K562 (cell line): Measurements from ENCODE around the gene C11orf65. TPM values are rescaled to one million over a fixed set of nuclear protein-coding genes. Genes with fewer than 3 reads are reported as not detected.

ENCODE experiments used
- ATAC-seq: fragments of 200-7000 bp; cut with Tn5 transposase; 3 replicates; pipeline ENCODE4 v1.9.1; 2020; ENCODE audit warnings: moderate library complexity
- BruUV-seq: library from RNA; stranded (reverse); fragments of 400-500 nt; replicated peaks from 2 replicates; lab custom pipeline; 2021; lab: Mats Ljungman, UMichigan
- CTCF ChIA-PET: fragments of 300-600 bp; formaldehyde crosslinking; extraction: SDS; loops from one replicate; lab custom pipeline; 2021; ENCODE audit warnings: low intra/inter-chr PET ratio; lab: Yijun Ruan, JAX
- POLR2A ChIA-PET: fragments of 300-600, 350-650 bp; sonication (Branson Sonifier 250); formaldehyde crosslinking; extraction: SDS; loops from one replicate; lab custom pipeline; 2021; ENCODE audit warnings: antibody characterized with exemption, inconsistent platforms; lab: Yijun Ruan, JAX
- DNase-seq, 4 experiments: peaks; one replicate each; pipeline versions ENCODE4 v3.0.0 to v3.0.0-alpha.2; 2011 to 2018; ENCODE audit warnings: low spot score in 3 of 4, mixed read lengths in 3 of 4; ENCODE audit errors: extremely low read depth in 1 of 4
- FAIRE-seq: peaks from 2 replicates; lab custom pipeline; 2011; peaks lifted over from hg19 to GRCh38; lab: Jason Lieb, UNC
- H2AFZ ChIP-seq: 2 replicates; pipeline ENCODE4 v1.6.0; 2011; ENCODE audit warnings: low read depth, low read length, control low read depth, inconsistent platforms
- H3K27ac ChIP-seq: fragments of 200-600 bp; 3 replicates; pipeline ENCODE4 v1.8.0; 2011; ENCODE audit warnings: low read depth, mild to moderate bottlenecking, control low read depth, inconsistent platforms, low read length, moderate library complexity, mixed read lengths; ENCODE audit errors: extremely low read depth
- H3K27me3 ChIP-seq, 2 experiments: fragments of 300-600 bp in 1 of 2; 2 replicates in 1 of 2; 3 replicates in 1 of 2; pipeline versions ENCODE4 v1.6.0 to v1.8.0; 2011; ENCODE audit warnings: inconsistent platforms in 2 of 2, low read length in 2 of 2, mild to moderate bottlenecking in 1 of 2, mixed read lengths in 1 of 2, moderate library complexity in 1 of 2; ENCODE audit not compliant: control insufficient read depth in 2 of 2, insufficient read depth in 2 of 2
- H3K36me3 ChIP-seq: fragments of 300-600 bp; 3 replicates; pipeline ENCODE4 v1.8.0; 2011; ENCODE audit warnings: mild to moderate bottlenecking, low read length, inconsistent platforms; ENCODE audit not compliant: control insufficient read depth, insufficient read depth
- H3K4me1 ChIP-seq, 2 experiments: fragments of 200-600 bp in 1 of 2; replicated peaks in 1 of 2; 2 replicates in 1 of 2; 3 replicates in 1 of 2; pipeline versions ENCODE4 v1.5.1 to v1.8.0; 2011; ENCODE audit warnings: inconsistent platforms in 2 of 2, low read length in 2 of 2, mild to moderate bottlenecking in 1 of 2, mixed read lengths in 1 of 2, moderate library complexity in 1 of 2; ENCODE audit not compliant: control insufficient read depth in 2 of 2, insufficient read depth in 2 of 2
- H3K4me2 ChIP-seq: 2 replicates; pipeline ENCODE4 v1.6.1; 2011; ENCODE audit warnings: low read length, control low read depth, inconsistent platforms, mixed read lengths; ENCODE audit not compliant: insufficient read depth
- H3K4me3 ChIP-seq: fragments of 200-600 bp; sonication (generic), shearing (Covaris generic); 2 replicates; pipeline ENCODE4 v1.5.1; 2016; ENCODE audit warnings: control low read depth, inconsistent platforms
- H3K79me2 ChIP-seq: fragments of 200-600 bp; 3 replicates; pipeline ENCODE4 v1.8.0; 2011; ENCODE audit warnings: low read length, inconsistent platforms; ENCODE audit not compliant: control insufficient read depth, insufficient read depth
- H3K9ac ChIP-seq, 2 experiments: 2 replicates each; pipeline versions ENCODE4 v1.6.0 to v1.6.1; 2011; ENCODE audit warnings: low read depth in 2 of 2, low read length in 2 of 2, control low read depth in 1 of 2, inconsistent platforms in 1 of 2, mild to moderate bottlenecking in 1 of 2, mixed read lengths in 1 of 2; ENCODE audit not compliant: insufficient read depth in 1 of 2
- H3K9me1 ChIP-seq: one replicate; pipeline ENCODE4 v1.6.0; 2011; ENCODE audit warnings: inconsistent platforms, mild to moderate bottlenecking, low read length, moderate library complexity; ENCODE audit not compliant: control insufficient read depth, insufficient read depth
- H3K9me3 ChIP-seq: replicated peaks from 2 replicates; pipeline ENCODE4 v1.5.1; 2011; ENCODE audit warnings: low read depth, low read length, inconsistent platforms; ENCODE audit not compliant: control insufficient read depth, insufficient read depth
- H4K20me1 ChIP-seq: replicated peaks from 2 replicates; pipeline ENCODE4 v1.6.1; 2011; ENCODE audit warnings: low read length, inconsistent platforms, mixed read lengths; ENCODE audit not compliant: control insufficient read depth, insufficient read depth
- CAMTA2 ChIP-seq: fragments of 250-450 bp; sonication (Bioruptor Pico); conservative IDR thresholded peaks from 2 replicates; pipeline ENCODE4 v1.5.1; 2022
- ELF2 ChIP-seq: fragments of 250-450 bp; sonication (Bioruptor Pico); IDR thresholded peaks from 2 replicates; pipeline ENCODE4 v1.5.0; 2021; ENCODE audit warnings: mild to moderate bottlenecking
- FOXA1 ChIP-seq: fragments of 450-650 bp; IDR thresholded peaks from 2 replicates; pipeline ENCODE4 v1.6.1; 2016; ENCODE audit warnings: mild to moderate bottlenecking, borderline replicate concordance
- GABPB1 ChIP-seq: sonication (generic); formaldehyde crosslinking; IDR thresholded peaks from 2 replicates; pipeline ENCODE4 v1.8.0; 2022; ENCODE audit warnings: mild to moderate bottlenecking, missing genetic modification reagents
- ILF3 ChIP-seq: fragments of 450-650 bp; IDR thresholded peaks from 2 replicates; pipeline ENCODE4 v1.6.1; 2018; ENCODE audit warnings: antibody characterized with exemption, mild to moderate bottlenecking, moderate library complexity, borderline replicate concordance
- KDM5B ChIP-seq: fragments of 200-600 bp; sonication (generic); IDR thresholded peaks from 2 replicates; pipeline ENCODE4 v1.6.1; 2012; ENCODE audit warnings: low read depth, mild to moderate bottlenecking, moderate library complexity, low read length, control low read depth, inconsistent platforms; ENCODE audit not compliant: insufficient replicate concordance
- KLF1 ChIP-seq: fragments of 450-650 bp; IDR thresholded peaks from 2 replicates; pipeline ENCODE4 v1.6.1; 2016; ENCODE audit warnings: missing genetic modification characterization, missing compliant biosample characterization
- NFYB ChIP-seq: IDR thresholded peaks from 2 replicates; pipeline ENCODE4 v1.6.1; 2011; ENCODE audit warnings: mild to moderate bottlenecking, moderate library complexity; ENCODE audit not compliant: insufficient read length; ENCODE audit errors: extremely low read depth
- NR2F6 ChIP-seq: fragments of 450-650 bp; formaldehyde crosslinking; IDR thresholded peaks from 2 replicates; pipeline ENCODE4 v1.4.0; 2020; ENCODE audit warnings: mild to moderate bottlenecking
- PHF20 ChIP-seq: fragments of 450-650 bp; IDR thresholded peaks from 2 replicates; pipeline ENCODE4 v1.6.1; 2018; ENCODE audit not compliant: partially characterized antibody
- RAD51 ChIP-seq: fragments of 450-650 bp; IDR thresholded peaks from 2 replicates; pipeline ENCODE4 v1.7.1; 2016; ENCODE audit warnings: low read depth, mild to moderate bottlenecking, borderline replicate concordance
- RBM14 ChIP-seq: fragments of 200-400 bp; formaldehyde crosslinking; IDR thresholded peaks from 2 replicates; pipeline ENCODE4 v1.6.1; 2018; ENCODE audit warnings: low read depth, mild to moderate bottlenecking, low read length, moderate library complexity, borderline replicate concordance; ENCODE audit not compliant: insufficient read depth
- RBM39 ChIP-seq: fragments of 200-400 bp; formaldehyde crosslinking; optimal IDR thresholded peaks from 2 replicates; pipeline ENCODE3; 2018; ENCODE audit warnings: low read depth, low read length
- SIRT6 ChIP-seq: IDR thresholded peaks from one replicate; pipeline ENCODE4 v1.6.1; 2012; ENCODE audit warnings: low read depth, mild to moderate bottlenecking, control low read depth, inconsistent platforms, low read length, moderate library complexity
- TEAD2 ChIP-seq: fragments of 450-650 bp; IDR thresholded peaks from 2 replicates; pipeline ENCODE4 v1.6.1; 2016; ENCODE audit warnings: missing genetic modification characterization, control low read depth, missing compliant biosample characterization
- TFAM ChIP-seq: fragments of 250-450 bp; sonication (Bioruptor Pico); conservative IDR thresholded peaks from 2 replicates; pipeline ENCODE4 v1.5.0; 2021; ENCODE audit warnings: mild to moderate bottlenecking, moderate library complexity
- TOE1 ChIP-seq, 2 experiments: fragments of 450-650 bp in 1 of 2; sonication (generic) in 1 of 2; formaldehyde crosslinking in 1 of 2; IDR thresholded peaks; 2 replicates each; pipeline versions ENCODE4 v1.7.1 to v1.8.0; 2016 to 2022; ENCODE audit warnings: borderline replicate concordance in 2 of 2, mild to moderate bottlenecking in 2 of 2, antibody characterized with exemption in 1 of 2, inconsistent platforms in 1 of 2, low read depth in 1 of 2, missing genetic modification reagents in 1 of 2, moderate library complexity in 1 of 2
- ZFPM2 ChIP-seq: fragments of 250-450 bp; sonication (Bioruptor Pico); IDR thresholded peaks from 2 replicates; pipeline ENCODE4 v1.5.1; 2022; ENCODE audit warnings: mild to moderate bottlenecking
- ZNF444 ChIP-seq: fragments of 250-450 bp; sonication (Bioruptor Pico); IDR thresholded peaks from 2 replicates; pipeline ENCODE4 v1.4.0; 2020; ENCODE audit warnings: mild to moderate bottlenecking, moderate library complexity
- ZNF639 ChIP-seq, 2 experiments: fragments of 200-800 bp in 1 of 2; sonication (Bioruptor generic) in 1 of 2; sonication (generic) in 1 of 2; formaldehyde crosslinking in 1 of 2; IDR thresholded peaks in 1 of 2; conservative IDR thresholded peaks in 1 of 2; 2 replicates each; pipeline versions ENCODE4 v1.5.0 to v1.6.1; 2016 to 2020; ENCODE audit warnings: missing compliant biosample characterization in 1 of 2, missing genetic modification characterization in 1 of 2, missing genetic modification reagents in 1 of 2
- WGBS: fragments of 100-300 bp; shearing (Covaris generic); methylation state at CpG from one replicate; pipeline ENCODE4 v1.1.6; 2016; ENCODE audit warnings: low coverage, mixed read lengths; ENCODE audit not compliant: insufficient coverage; ENCODE audit errors: missing lambda C conversion rate; 5-methylcytosine and 5-hydroxymethylcytosine counted together
- in situ Hi-C: fragments of 300-500 bp; cut with MboI; formaldehyde crosslinking; loops from 4 replicates; pipeline ENCODE4 v1.15.0; 2018; ENCODE audit warnings: inconsistent platforms, mixed read lengths
- intact Hi-C: fragments of 100-400 bp; cut with micrococcal nuclease; formaldehyde crosslinking; loops from 2 replicates; pipeline ENCODE4 v1.14.2; 2022
- polyA plus RNA-seq, 8 experiments: library from polyadenylated mRNA; depleted of rRNA in 4 of 8; stranded (reverse) in 5 of 8; unstranded in 3 of 8; fragments of >200 nt; fragmentation: Nextera tagmentation in 2 of 8; fragmentation: Illumina TruSeq in 1 of 8; extraction: Ambion mirVana in 2 of 8; extraction: Trizol in 1 of 8; gene quantifications; 2 replicates each; pipeline versions ENCODE4 v1.2.1 to v1.2.3, GENCODE V29; 2011 to 2014; ENCODE audit warnings: inconsistent platforms in 1 of 8, missing spikeins in 1 of 8
- total RNA-seq, 7 experiments: library from RNA; depleted of rRNA in 6 of 7; stranded (reverse); fragments of >200 nt in 6 of 7; fragmentation: Illumina TruSeq in 2 of 7; extraction: Trizol in 2 of 7; gene quantifications; 2 replicates each; pipeline versions ENCODE4 v1.2.1 to v1.2.3, GENCODE V29; 2011 to 2021; ENCODE audit warnings: low replicate concordance in 1 of 7

The C11orf65 gene
- total and polyA plus RNA-seq, 9 of the 15 experiments (the other 6 are each of a cell fraction or from before 2014, with no cell fraction given) = 1.0 to 2.1 (median 1.2) TPM

- H3K4me1 ChIP-seq = no peaks in the 10 kb centered on the region
- intact Hi-C loops (no loop called here), in situ Hi-C loops (no loop called here)
- FAIRE-seq (no peak), ATAC-seq (no peak), DNase-seq (no peak)
- H3K9me3 ChIP-seq = no peaks in the 10 kb centered on the region
- peaks cover 48% of the 10 kb centered on the region for H3K36me3 ChIP-seq
- H3K27ac ChIP-seq = no peak overlapping the region
- no peak overlapping the region for H3K9ac ChIP-seq
- POLR2A ChIA-PET = no interaction called here
- H3K4me2 ChIP-seq = no peak overlapping the region
- CTCF ChIA-PET = no interaction called here
- H2AFZ ChIP-seq = no peak overlapping the region
- no TSS peak for BruUV-seq
- no peaks in the 10 kb centered on the region for H3K27me3 ChIP-seq
- no peaks in the 10 kb centered on the region for H4K20me1 ChIP-seq
- H3K79me2 ChIP-seq = no peaks in the 10 kb centered on the region
- H3K9me1 ChIP-seq = no peaks in the 10 kb centered on the region
- no peak for TF ChIP-seq TEAD2 (tag)
- TF ChIP-seq SIRT6 = no peak
- no peak for TF ChIP-seq ZFPM2
- TF ChIP-seq ZNF444 (CRISPR knock-in tag) = no peak
- no peak for TF ChIP-seq RAD51
- TF ChIP-seq ZNF639 (CRISPR knock-in tag; conservative IDR thresholded peaks at IDR 0.05 in 1 of 2, IDR thresholded peaks at IDR 0.05 in 1 of 2) = no peak
- no peak for TF ChIP-seq GABPB1 (CRISPR knock-in tag)
- TF ChIP-seq FOXA1 = no peak
- TF ChIP-seq RBM14 = no peak
- no peak for TF ChIP-seq ELF2
- TF ChIP-seq NR2F6 = no peak
- no peak for TF ChIP-seq KDM5B
- no peak for TF ChIP-seq TOE1 (IDR thresholded peaks at IDR 0.05; ENCODE audit: borderline replicate concordance)
- TF ChIP-seq TOE1 (CRISPR knock-in tag; IDR thresholded peaks at IDR 0.05; ENCODE audit: borderline replicate concordance, low read depth) = no peak
- TF ChIP-seq KLF1 = no peak
- TF ChIP-seq CAMTA2 (CRISPR knock-in tag) = no peak
- TF ChIP-seq RBM39 = no peak
- TF ChIP-seq PHF20 = no peak
- TF ChIP-seq TFAM (CRISPR knock-in tag) = no peak
- no peak for TF ChIP-seq NFYB
- no peak for TF ChIP-seq ILF3
- 85% methylated on average over 11 of the region's 11 CpGs for WGBS
- H3K4me3 ChIP-seq = no peak overlapping the region
These were observed 7.5 kb upstream of the C11orf65 start for GRCh38 chr11:108474664-108475463.
